C4-2B (cell line): ENCODE measurements around the gene UBE2F.

Experiments used
- H3K27ac ChIP-seq: fragments of 450-650 bp; 2 replicates; pipeline ENCODE4 v1.5.1; 2017
- CTCF ChIP-seq: fragments of 450-650 bp; conservative IDR thresholded peaks from 2 replicates; pipeline ENCODE4 v1.5.1; 2017; ENCODE audit warnings: mild to moderate bottlenecking
- ZFX ChIP-seq: fragments of 450-650 bp; IDR thresholded peaks from 2 replicates; pipeline ENCODE4 v1.6.1; 2017

Gene UBE2F

GRCh38 chr2:238079874-238080327 is 113.1 kb downstream of the UBE2F start:
- H3K27ac ChIP-seq, result peak overlapping the region; percentile 99
- TF ChIP-seq ZFX, result no peak
- no peak for TF ChIP-seq CTCF

- TF ChIP-seq ZFX (no peak), CTCF (no peak)
- peak overlapping the region; percentile 99 for H3K27ac ChIP-seq
These were observed 113.7 kb downstream of the UBE2F start for GRCh38 chr2:238080518-238080917.

- TF ChIP-seq ZFX (no peak), CTCF (no peak)
- H3K27ac ChIP-seq, result peak overlapping the region; percentile 99
These were observed 114.3 kb downstream of the UBE2F start for GRCh38 chr2:238081150-238081549.

- peak overlapping the region; percentile 99 for H3K27ac ChIP-seq
- TF ChIP-seq ZFX, result no peak
- TF ChIP-seq CTCF, result no peak
These were observed 114.7 kb downstream of the UBE2F start for GRCh38 chr2:238081561-238081960.

GRCh38 chr2:238082151-238082550 is 115.3 kb downstream of the UBE2F start:
- TF ChIP-seq CTCF, result no peak
- TF ChIP-seq ZFX, result no peak
- no peak overlapping the region for H3K27ac ChIP-seq

GRCh38 chr2:238082827-238083226 is 116.0 kb downstream of the UBE2F start:
- TF ChIP-seq ZFX, result no peak
- H3K27ac ChIP-seq, result no peak overlapping the region

- no peak overlapping the region for H3K27ac ChIP-seq
- TF ChIP-seq CTCF (no peak), ZFX (no peak)
These were observed 117.1 kb downstream of the UBE2F start for GRCh38 chr2:238083919-238084318.

GRCh38 chr2:238084761-238085160 is 117.9 kb downstream of the UBE2F start:
- TF ChIP-seq CTCF (no peak), ZFX (no peak)
- no peak overlapping the region for H3K27ac ChIP-seq
